Posterior vena cava (tissue), 2 donors: ENCODE results near the gene DAB2IP. TPM values are rescaled to one million over a fixed set of nuclear protein-coding genes. Genes with fewer than 3 reads are reported as not detected.

ENCODE experiments used
- DNase-seq: peaks from one replicate; pipeline ENCODE4 v3.0.0-alpha.2; 2020; ENCODE audit warnings: low spot score
- intact Hi-C, 2 donors: fragments of 100-400 bp; cut with DNase I; formaldehyde crosslinking; loops; one replicate each; pipeline versions ENCODE4 v1.14.1 to v1.14.2; 2022 to 2023
- total RNA-seq, 2 donors: library from RNA; stranded (reverse); fragmentation: NEBNext Ultra II Directional; extraction: Animal tissue kit (Norgen Biotek cat#: 25700); gene quantifications; one replicate each; pipeline ENCODE4 v1.2.1, GENCODE V29; 2021
- donor health status: DM: yes; HTN: yes; CAD: no.
- donor health status: DM: yes; HTN: yes; CAD: no.

Gene DAB2IP
- total RNA-seq, 2 donors from 2014 or later = 68.1 to 83.8 TPM

- DNase-seq = peak; percentile 85
- intact Hi-C loops = no loop called here
Observed at GRCh38 chr9:121708768-121709488, 57.5 kb downstream of the DAB2IP start.

GRCh38 chr9:121709798-121710197 is 58.4 kb downstream of the DAB2IP start:
- intact Hi-C loops = no loop called here
- DNase-seq = no peak

GRCh38 chr9:121711281-121711680 is 59.8 kb downstream of the DAB2IP start:
- intact Hi-C loops = no loop called here
- no peak for DNase-seq

GRCh38 chr9:121711797-121712196 is 60.4 kb downstream of the DAB2IP start:
- intact Hi-C loops = no loop called here
- DNase-seq = no peak

- intact Hi-C loops = no loop called here
Observed at GRCh38 chr9:121713400-121714070, 62.1 kb downstream of the DAB2IP start.

DNA sequence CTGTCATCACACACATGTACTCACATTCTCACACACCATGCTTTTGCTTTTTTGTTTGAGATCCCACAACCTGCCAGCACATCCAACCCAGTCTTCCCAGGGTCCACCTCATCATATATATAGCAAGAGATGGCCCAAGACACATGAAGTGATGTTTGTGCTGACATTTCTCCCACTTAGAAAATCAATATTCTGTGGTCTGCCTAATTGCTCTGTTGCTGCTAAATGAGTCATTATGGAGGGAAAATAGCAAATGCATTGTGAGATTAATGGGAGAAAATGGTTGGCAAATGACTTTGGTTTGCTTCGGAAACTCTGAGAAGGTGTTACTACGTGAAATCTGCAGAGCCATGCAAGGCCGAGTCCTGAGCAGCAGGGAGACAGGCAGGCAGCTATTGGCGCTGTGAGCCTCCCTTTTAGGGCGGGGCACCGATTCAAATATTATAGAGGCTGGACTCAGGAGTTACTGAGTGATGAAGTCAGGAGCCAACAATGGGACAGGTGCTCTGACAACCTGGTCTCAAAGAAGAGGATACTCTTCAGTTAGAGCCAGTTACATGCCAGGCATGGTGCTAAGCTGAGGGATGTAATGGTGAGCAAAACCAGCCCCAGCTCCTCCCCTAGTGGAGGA is 62.8 kb downstream of the DAB2IP start:
- no peak for DNase-seq
- intact Hi-C loops = no loop called here

More at GRCh38 chr9:121713400-121714070, 62.1 kb downstream of the DAB2IP start:
- no peak for DNase-seq

- DNase-seq = no peak
- intact Hi-C loops = no loop called here
Observed at GRCh38 chr9:121714873-121715272, 63.4 kb downstream of the DAB2IP start.

- intact Hi-C loops = no loop called here
- DNase-seq = no peak
Observed at GRCh38 chr9:121717141-121717991, 65.9 kb downstream of the DAB2IP start.

- intact Hi-C loops = no loop called here
- DNase-seq = no peak
Observed at GRCh38 chr9:121718084-121718483, 66.7 kb downstream of the DAB2IP start.

DNA sequence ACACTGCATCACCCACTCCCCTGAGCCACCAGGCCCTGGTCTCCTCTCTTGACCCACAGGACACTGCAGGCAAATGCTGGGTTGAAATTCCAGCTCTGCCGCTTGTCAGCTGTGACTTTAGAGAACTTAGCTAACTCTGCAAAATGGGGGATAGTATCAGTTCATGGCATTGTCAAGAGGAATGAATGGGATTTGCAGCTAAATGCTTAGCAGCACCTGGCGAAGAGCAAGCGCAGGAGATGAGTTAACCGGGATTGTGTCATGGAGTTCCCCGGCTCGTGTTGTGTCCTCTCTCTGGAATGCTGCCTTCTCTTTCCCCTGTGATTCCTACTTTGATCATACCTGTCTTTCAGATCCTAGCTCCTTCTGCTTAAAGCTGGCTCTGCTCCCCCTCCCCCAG is 67.1 kb downstream of the DAB2IP start:
- intact Hi-C loops = no loop called here

DNA sequence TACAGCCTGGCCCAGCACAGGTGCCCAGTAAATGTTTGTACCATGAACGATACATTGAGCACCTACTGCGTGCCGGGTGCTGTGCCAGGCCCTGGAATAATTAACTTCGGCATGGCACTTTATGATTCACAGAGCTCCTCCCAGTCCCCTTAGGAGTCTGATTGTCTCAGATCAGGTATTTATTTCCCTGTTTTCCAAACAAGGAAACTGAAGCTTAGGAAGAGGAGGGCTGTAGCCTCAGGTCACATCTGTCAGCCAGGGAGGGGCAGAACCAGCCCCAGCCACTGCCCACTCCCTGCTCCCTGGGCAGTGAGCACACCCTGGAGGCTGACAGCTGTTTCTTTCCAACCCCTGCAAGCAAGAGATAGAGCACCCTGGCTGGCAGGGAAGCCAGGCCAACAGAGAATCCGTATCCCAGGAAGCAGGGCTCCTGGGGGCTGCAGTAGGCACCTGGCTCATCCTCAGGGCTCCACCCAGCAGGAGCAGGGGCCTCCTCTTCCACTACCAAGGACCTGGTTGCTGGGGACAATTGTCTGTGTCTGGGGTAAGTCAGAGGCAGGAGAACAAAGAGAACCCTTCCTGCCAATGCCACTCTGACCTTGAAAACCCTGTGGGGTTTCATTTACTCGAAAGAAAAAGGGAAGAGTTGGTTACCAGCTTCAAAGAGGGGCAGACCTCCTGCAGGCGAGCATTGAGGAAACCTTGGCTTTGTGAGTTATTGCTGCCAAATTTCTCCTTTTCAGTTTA is 69.0 kb downstream of the DAB2IP start:
- intact Hi-C loops = no loop called here
- DNase-seq = no peak

More for the DNA sequence above, 67.1 kb downstream of the DAB2IP start:
- DNase-seq = no peak

GRCh38 chr9:121721058-121721350 is 69.6 kb downstream of the DAB2IP start:
- intact Hi-C loops = no loop called here
- no peak for DNase-seq

- intact Hi-C loops = no loop called here
- DNase-seq = no peak
Observed at GRCh38 chr9:121721770-121722169, 70.3 kb downstream of the DAB2IP start.

DNA sequence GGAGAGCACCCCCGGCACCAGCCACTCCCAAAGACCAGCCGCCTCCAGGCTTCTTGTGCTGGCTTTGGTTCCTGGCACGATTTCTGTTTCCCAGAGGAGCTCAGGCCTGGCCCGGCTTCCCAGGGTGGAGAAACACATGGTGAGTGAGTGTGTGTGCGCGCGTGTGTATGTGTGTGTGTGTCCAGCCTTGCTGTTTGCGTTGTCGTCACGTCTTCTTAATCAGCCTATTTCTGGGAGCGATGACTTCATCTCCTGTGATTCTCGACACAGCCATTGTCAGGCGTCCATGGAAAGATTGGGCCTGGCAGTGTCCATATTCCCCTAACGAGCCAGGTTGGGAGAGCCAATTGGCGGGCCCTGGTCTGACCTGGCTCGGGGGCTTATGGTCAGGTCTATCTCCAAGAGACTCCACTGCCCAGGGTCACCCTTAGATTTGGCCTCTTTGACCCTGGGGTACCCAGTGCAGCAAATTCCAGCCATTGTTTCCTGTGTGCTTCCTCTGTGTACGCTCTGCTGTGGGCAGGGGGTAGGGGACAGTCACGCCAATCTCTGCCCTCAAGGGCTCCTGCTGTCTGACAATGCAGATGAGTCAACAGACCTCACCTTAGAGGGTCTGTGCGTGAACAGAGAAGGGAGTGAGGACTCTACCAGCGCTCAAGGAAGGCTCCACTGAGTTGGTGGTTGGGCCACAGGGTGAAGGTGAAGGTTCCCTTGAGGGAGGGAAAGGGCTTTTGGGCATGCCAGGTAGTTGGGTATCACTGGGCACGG is 73.8 kb downstream of the DAB2IP start:
- intact Hi-C loops = loop anchor here in 1 of 2 donors (5.0 kb wide), 1 partner anchor 33 kb away; no protein-coding TSS in a partner anchor
- peak; percentile 98 for DNase-seq

DNA sequence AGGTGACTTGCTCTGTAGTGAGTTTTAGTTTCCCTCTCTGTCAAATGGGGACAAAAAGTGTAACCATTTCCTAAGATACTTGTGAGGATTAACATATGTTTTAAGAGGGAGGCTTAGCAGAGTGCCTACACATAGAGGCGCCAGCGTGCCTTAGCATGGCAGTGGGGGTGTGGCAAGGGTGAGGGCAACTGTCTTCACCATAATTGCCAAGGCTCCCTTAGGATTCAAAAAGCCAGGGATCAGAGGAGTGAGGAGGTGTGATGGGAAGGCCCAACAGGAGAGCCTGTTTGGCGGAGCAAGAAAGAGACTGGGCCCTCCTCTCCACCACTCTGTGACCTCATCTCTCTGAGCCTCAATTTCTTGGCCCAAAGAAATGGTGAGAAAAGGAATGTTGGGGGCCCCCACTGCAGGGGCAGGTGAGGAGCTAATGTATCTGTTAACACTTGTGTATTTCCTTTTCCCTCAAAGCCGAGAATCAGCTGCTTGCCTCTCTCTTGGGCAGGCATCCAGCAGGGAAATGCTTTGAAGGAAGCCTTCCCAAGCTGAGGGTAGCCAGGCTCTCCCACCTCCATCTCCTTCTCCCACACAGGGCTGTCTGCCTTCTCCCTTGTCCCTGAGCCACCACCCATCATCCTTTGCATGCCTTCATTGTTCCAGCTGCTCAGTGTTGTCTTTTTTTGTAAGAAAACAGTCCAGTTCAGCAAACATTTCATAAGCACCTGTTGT is 76.0 kb downstream of the DAB2IP start:
- intact Hi-C loops = loop anchor here in 1 of 2 donors (5.0 kb wide), 1 partner anchor 35 kb away; no protein-coding TSS in a partner anchor
- DNase-seq = no peak

DNA sequence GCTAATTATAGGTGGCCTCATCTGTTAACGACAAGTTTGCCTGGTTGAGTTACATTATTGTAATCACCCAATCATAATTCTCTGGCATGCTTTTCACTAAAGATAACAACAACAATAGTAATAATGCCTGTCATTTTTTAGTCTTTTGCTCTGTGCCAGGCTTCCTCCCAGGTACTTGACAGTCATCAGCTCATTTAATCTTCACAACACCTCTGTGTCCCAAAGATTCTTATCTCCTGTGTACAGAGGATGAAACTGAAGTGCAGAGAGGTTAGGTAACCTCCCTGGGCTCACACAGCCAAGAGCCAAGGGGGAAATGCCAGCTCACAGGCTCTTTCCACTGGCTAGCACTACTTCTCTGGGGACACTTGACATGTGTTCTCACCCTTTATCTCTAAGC is 77.5 kb downstream of the DAB2IP start:
- no peak for DNase-seq
- intact Hi-C loops = loop anchor here in 1 of 2 donors (5.0 kb wide), 1 partner anchor 37 kb away; no protein-coding TSS in a partner anchor

- intact Hi-C loops = loop anchor here (1.0 to 5.0 kb wide), 2 partner anchors 38 kb away; no protein-coding TSS in a partner anchor
- no peak for DNase-seq
Observed at GRCh38 chr9:121729769-121730562, 78.5 kb downstream of the DAB2IP start.
